Measurements from ENCODE around the gene GPD1.

DNA sequence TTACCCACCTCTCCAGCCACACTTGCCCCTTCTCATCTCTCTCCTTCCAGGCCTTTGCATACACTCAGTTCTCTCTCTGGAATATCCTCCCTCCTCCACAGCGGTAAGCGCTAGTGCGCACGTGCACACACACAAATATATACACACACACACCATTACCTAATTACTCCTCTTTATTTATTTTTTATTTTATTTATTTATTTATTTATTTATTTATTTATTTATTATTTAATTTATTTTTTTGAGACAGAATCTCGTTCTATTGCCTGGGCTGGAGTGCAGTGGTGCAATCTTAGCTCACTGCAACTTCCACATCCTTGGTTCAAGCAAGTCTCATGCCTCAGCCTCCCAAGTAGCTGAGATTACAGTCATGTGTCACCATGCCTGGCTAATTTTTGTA, 34.7 kb upstream of the GPD1 start:
- TF ChIP-seq POLR2AphosphoS5 (IDR thresholded peaks at IDR 0.05) = no peak
- no peak for TF ChIP-seq CTCF (IDR thresholded peaks at IDR 0.05)
